HCT116 (cell line): ENCODE data around the gene ERC2. TPM values are rescaled to one million over a fixed set of nuclear protein-coding genes. Genes with fewer than 3 reads are reported as not detected.

Experiments used
- ATAC-seq: fragments of 200-7000 bp; cut with Tn5 transposase; 2 replicates; pipeline ENCODE4 v1.9.1; 2020; ENCODE audit warnings: mild to moderate bottlenecking, moderate library complexity
- BruUV-seq: library from RNA; stranded (reverse); fragments of 400-500 nt; replicated peaks from 2 replicates; lab custom pipeline; 2021; lab: Mats Ljungman, UMichigan
- CTCF ChIA-PET: fragments of 300-600 bp; sonication (Branson Sonifier 250); formaldehyde crosslinking; loops from one replicate; lab custom pipeline; 2021; ENCODE audit warnings: antibody characterized with exemption; lab: Charles Lee
- POLR2A ChIA-PET: fragments of 300-600, 350-600 bp; sonication (Branson Sonifier 250); formaldehyde crosslinking; loops from one replicate; lab custom pipeline; 2021; ENCODE audit warnings: antibody characterized with exemption; lab: Charles Lee
- RAD21 ChIA-PET, 2 experiments: fragments of 300-600 bp; sonication (Branson Sonifier 250); formaldehyde crosslinking; loops; one replicate each; lab custom pipeline; 2023; ENCODE audit warnings: low total read pairs in 2 of 2; ENCODE audit not compliant: uncharacterized antibody in 2 of 2, unreplicated experiment in 2 of 2, low non-redundant PET in 1 of 2; lab: Charles Lee
- DNase-seq: peaks from one replicate; pipeline ENCODE4 v3.0.0-alpha.2; 2010; ENCODE audit warnings: low read depth, low spot score
- H2AFZ ChIP-seq: fragments of 200-600 bp; shearing (Covaris generic), sonication (generic); 2 replicates; pipeline ENCODE4 v1.6.1; 2017; ENCODE audit warnings: low read depth, mixed run types, mixed read lengths, antibody characterized with exemption, low read length; ENCODE audit not compliant: poor library complexity, severe bottlenecking
- H3K27ac ChIP-seq: 2 replicates; pipeline ENCODE4 v1.5.1; 2012; ENCODE audit warnings: low read depth, low read length
- H3K27me3 ChIP-seq: fragments of 200-600 bp; sonication (generic); 2 replicates; pipeline ENCODE4 v1.6.1; 2016; ENCODE audit warnings: mixed run types, low read length, mixed read lengths; ENCODE audit not compliant: insufficient read depth
- H3K36me3 ChIP-seq, 2 experiments: fragments of 200-500 bp in 1 of 2; fragments of 200-600 bp in 1 of 2; sonication (Bioruptor generic) in 1 of 2; sonication (generic) in 1 of 2; 2 replicates each; pipeline versions ENCODE4 v1.5.1 to v1.6.1; 2014 to 2016; ENCODE audit warnings: low read length in 2 of 2, inconsistent platforms in 1 of 2, mixed read lengths in 1 of 2, mixed run types in 1 of 2; ENCODE audit not compliant: insufficient read depth in 2 of 2, control insufficient read depth in 1 of 2
- H3K4me1 ChIP-seq, 2 experiments: fragments of 200-600 bp in 1 of 2; sonication (generic) in 1 of 2; 2 replicates each; pipeline versions ENCODE4 v1.5.1 to v1.6.1; 2012 to 2017; ENCODE audit warnings: low read length in 2 of 2, inconsistent platforms in 1 of 2, mild to moderate bottlenecking in 1 of 2, mixed read lengths in 1 of 2, mixed run types in 1 of 2, moderate library complexity in 1 of 2; ENCODE audit not compliant: insufficient read depth in 2 of 2, control insufficient read depth in 1 of 2
- H3K4me2 ChIP-seq: fragments of 200-600 bp; sonication (generic); 2 replicates; pipeline ENCODE4 v1.6.1; 2017; ENCODE audit warnings: mixed run types, low read length, mixed read lengths
- H3K4me3 ChIP-seq, 2 experiments: fragments of 200-600 bp in 1 of 2; sonication (generic) in 1 of 2; replicated peaks in 1 of 2; 2 replicates each; pipeline ENCODE4 v1.5.1; 2011 to 2016; ENCODE audit warnings: low read length in 2 of 2, control low read depth in 1 of 2, low read depth in 1 of 2, mild to moderate bottlenecking in 1 of 2, mixed read lengths in 1 of 2, mixed run types in 1 of 2
- H3K79me2 ChIP-seq: fragments of 200-600 bp; sonication (generic); 2 replicates; pipeline ENCODE4 v1.6.1; 2017; ENCODE audit warnings: mild to moderate bottlenecking, mixed run types, low read length, moderate library complexity, mixed read lengths; ENCODE audit not compliant: insufficient read depth
- H3K9ac ChIP-seq: fragments of 200-600 bp; sonication (generic); 2 replicates; pipeline ENCODE4 v1.6.1; 2016; ENCODE audit warnings: low read length, mixed read lengths
- H3K9me2 ChIP-seq: fragments of 200-600 bp; sonication (generic), shearing (Covaris generic); 2 replicates; pipeline ENCODE4 v1.6.1; 2017; ENCODE audit warnings: mixed run types, mild to moderate bottlenecking, moderate library complexity; ENCODE audit not compliant: insufficient read depth
- H3K9me3 ChIP-seq, 2 experiments: fragments of 200-500 bp in 1 of 2; fragments of 200-600 bp in 1 of 2; sonication (Bioruptor generic) in 1 of 2; sonication (generic) in 1 of 2; 2 replicates each; pipeline ENCODE4 v1.6.1; 2014 to 2017; ENCODE audit warnings: low read length in 2 of 2, mixed read lengths in 2 of 2, inconsistent platforms in 1 of 2, low read depth in 1 of 2, mild to moderate bottlenecking in 1 of 2, mixed run types in 1 of 2, moderate library complexity in 1 of 2; ENCODE audit not compliant: control insufficient read depth in 1 of 2, insufficient read depth in 1 of 2
- H4K20me1 ChIP-seq: fragments of 200-600 bp; sonication (generic), shearing (Covaris generic); 2 replicates; pipeline ENCODE4 v1.6.1; 2017; ENCODE audit warnings: mixed run types, mild to moderate bottlenecking, moderate library complexity; ENCODE audit not compliant: insufficient read depth
- EGR1 ChIP-seq: IDR thresholded peaks from 2 replicates; pipeline ENCODE4 v1.6.1; 2012; ENCODE audit warnings: low read depth
- ELF1 ChIP-seq: IDR thresholded peaks from 2 replicates; pipeline ENCODE4 v1.6.1; 2012; ENCODE audit warnings: low read depth, borderline replicate concordance
- EZH2 ChIP-seq: fragments of 200-600 bp; sonication (generic); IDR thresholded peaks from 2 replicates; pipeline ENCODE4 v1.6.1; 2017; ENCODE audit warnings: antibody characterized with exemption, mixed run types
- EZH2phosphoT487 ChIP-seq: fragments of 200-600 bp; IDR thresholded peaks from 2 replicates; pipeline ENCODE4 v1.6.1; 2018; ENCODE audit warnings: antibody characterized with exemption, borderline replicate concordance
- FOSL1 ChIP-seq: IDR thresholded peaks from 2 replicates; pipeline ENCODE4 v1.6.1; 2012; ENCODE audit warnings: low read depth
- POLR2A ChIP-seq: IDR thresholded peaks from 2 replicates; pipeline ENCODE4 v1.7.0; 2011; ENCODE audit warnings: borderline replicate concordance; ENCODE audit not compliant: insufficient read depth, insufficient read length; ENCODE audit errors: extremely low read depth
- POLR2AphosphoS5 ChIP-seq: IDR thresholded peaks from 2 replicates; pipeline ENCODE4 v1.6.1; 2011; ENCODE audit warnings: mild to moderate bottlenecking, low read depth, low read length, moderate library complexity
- RAD21 ChIP-seq: IDR thresholded peaks from 2 replicates; pipeline ENCODE4 v1.6.1; 2012; ENCODE audit warnings: low read depth, mild to moderate bottlenecking
- SIN3A ChIP-seq: IDR thresholded peaks from 2 replicates; pipeline ENCODE4 v1.6.1; 2012; ENCODE audit warnings: low read depth
- SRF ChIP-seq: IDR thresholded peaks from 2 replicates; pipeline ENCODE4 v1.6.1; 2012; ENCODE audit warnings: low read depth
- TCF7L2 ChIP-seq: IDR thresholded peaks from 2 replicates; pipeline ENCODE4 v1.7.0; 2011; ENCODE audit warnings: borderline replicate concordance, inconsistent platforms; ENCODE audit not compliant: insufficient read depth, insufficient read length; ENCODE audit errors: extremely low read depth
- YY1 ChIP-seq: IDR thresholded peaks from 2 replicates; pipeline ENCODE4 v1.6.1; 2011; ENCODE audit warnings: low read length, low read depth, moderate library complexity, mild to moderate bottlenecking; ENCODE audit not compliant: insufficient replicate concordance; ENCODE audit errors: extremely low read depth
- ZFX ChIP-seq: fragments of 450-650 bp; IDR thresholded peaks from 2 replicates; pipeline ENCODE4 v1.6.1; 2017
- ZNF274 ChIP-seq: fragments of 200-500 bp; sonication (Bioruptor generic); IDR thresholded peaks from 2 replicates; pipeline ENCODE4 v1.6.1; 2014; ENCODE audit warnings: mild to moderate bottlenecking, low read depth, low read length, inconsistent platforms
- intact Hi-C: fragments of 100-400 bp; cut with micrococcal nuclease; formaldehyde crosslinking; loops from 2 replicates; pipeline ENCODE4 v1.10.0; 2022
- total RNA-seq: library from RNA; stranded (reverse); gene quantifications from one replicate; pipeline ENCODE4 v1.2.1, GENCODE V29; 2021; ENCODE audit not compliant: unreplicated experiment
- TF ChIP-seq, protein P1 (sequence below): IDR thresholded peaks from 2 replicates; pipeline ENCODE4 v1.6.1; 2012
- TF ChIP-seq, protein P2 (sequence below): IDR thresholded peaks from 2 replicates; pipeline ENCODE4 v1.6.1; 2012
- TF ChIP-seq, protein P3 (sequence below): IDR thresholded peaks from 2 replicates; pipeline ENCODE4 v1.6.1; 2011; ENCODE audit warnings: mild to moderate bottlenecking, low read length, moderate library complexity; ENCODE audit not compliant: insufficient replicate concordance; ENCODE audit errors: extremely low read depth

The ERC2 gene
- total RNA-seq, 1 experiment from 2014 or later: not detected

DNA sequence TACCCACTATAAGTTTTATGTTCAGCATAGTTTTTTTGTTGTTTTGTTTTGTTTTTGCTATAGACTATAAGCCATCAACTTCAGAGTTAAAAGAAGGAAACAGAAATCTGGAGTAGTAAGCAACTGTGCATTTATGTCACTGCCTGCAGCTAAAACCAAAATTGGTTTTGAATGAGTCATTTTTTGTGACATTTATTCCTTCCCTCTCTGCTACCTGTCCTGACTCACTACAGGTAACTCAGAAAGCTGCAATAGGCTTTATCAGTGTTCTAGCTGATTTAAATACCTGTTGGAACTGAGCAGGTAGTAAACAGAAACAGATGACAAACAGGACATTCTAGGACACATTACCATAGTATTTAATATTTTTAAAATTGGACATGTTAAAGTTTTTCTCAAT, 587.9 kb downstream of the ERC2 start:
- Histone ChIP-seq H3K4me1 (no peaks in the 10 kb centered on the region), H4K20me1 (no peaks in the 10 kb centered on the region), H3K4me2 (no peak overlapping the region), H3K9ac (no peak overlapping the region), H3K27me3 (no peaks in the 10 kb centered on the region), H3K9me2 (no peaks in the 10 kb centered on the region), H3K36me3 (no peaks in the 10 kb centered on the region), H3K27ac (no peak overlapping the region), H2AFZ (no peak overlapping the region), H3K4me3 (no peak overlapping the region), H3K9me3 (no peaks in the 10 kb centered on the region; a peak in 1 of 4 replicates), H3K79me2 (no peaks in the 10 kb centered on the region)
- ChIA-PET POLR2A (no interaction called here), CTCF (no interaction called here), RAD21 (no interaction called here)
- intact Hi-C loops: no loop called here
- DNase-seq: no peak
- BruUV-seq: no TSS peak
- TF ChIP-seq EGR1 (no peak), EZH2phosphoT487 (no peak)
- TF ChIP-seq, protein P1, sequence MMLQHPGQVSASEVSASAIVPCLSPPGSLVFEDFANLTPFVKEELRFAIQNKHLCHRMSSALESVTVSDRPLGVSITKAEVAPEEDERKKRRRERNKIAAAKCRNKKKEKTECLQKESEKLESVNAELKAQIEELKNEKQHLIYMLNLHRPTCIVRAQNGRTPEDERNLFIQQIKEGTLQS: no peak
- ATAC-seq: no peak

DNA sequence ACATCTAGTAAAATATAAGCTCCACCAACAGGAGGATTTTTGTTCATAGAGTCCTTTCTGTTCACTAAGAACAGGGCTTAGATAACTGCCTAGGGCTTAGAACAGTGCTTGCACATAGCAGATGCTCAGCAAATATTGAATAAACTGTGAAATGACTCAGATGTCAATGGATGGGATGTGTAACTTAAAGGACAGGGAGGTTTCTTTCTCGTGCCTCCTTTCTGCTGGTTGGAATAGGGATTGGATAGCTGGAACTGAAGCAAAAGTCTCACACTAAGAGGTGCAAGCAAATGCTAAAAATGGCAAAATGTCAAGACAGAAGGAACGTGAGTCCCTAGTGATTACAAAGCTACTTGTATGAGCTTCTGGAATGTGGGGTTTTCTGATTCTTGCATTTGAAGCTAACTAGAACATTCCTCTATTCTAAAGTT, 588.4 kb downstream of the ERC2 start:
- BruUV-seq: no TSS peak
- H3K4me3 ChIP-seq: no peak overlapping the region
- no peak overlapping the region for H3K9ac ChIP-seq
- ChIA-PET RAD21 (no interaction called here), CTCF (no interaction called here), POLR2A (no interaction called here)
- intact Hi-C loops: no loop called here
- no peaks in the 10 kb centered on the region for H3K4me1 ChIP-seq
- no peaks in the 10 kb centered on the region for H3K36me3 ChIP-seq
- ATAC-seq (no peak), DNase-seq (no peak)
- no peak overlapping the region for H3K27ac ChIP-seq
- no peaks in the 10 kb centered on the region for H3K79me2 ChIP-seq
- H2AFZ ChIP-seq: no peak overlapping the region
- no peaks in the 10 kb centered on the region for H3K9me2 ChIP-seq
- H3K27me3 ChIP-seq: no peaks in the 10 kb centered on the region
- no peaks in the 10 kb centered on the region; a peak in 1 of 4 replicates for H3K9me3 ChIP-seq
- H4K20me1 ChIP-seq: no peaks in the 10 kb centered on the region
- H3K4me2 ChIP-seq: no peak overlapping the region
- TF ChIP-seq RAD21 (no peak), SIN3A (no peak), POLR2A (no peak), FOSL1 (no peak), POLR2AphosphoS5 (no peak), TCF7L2 (no peak), YY1 (no peak), ELF1 (no peak), SRF (no peak), EGR1 (no peak), EZH2 (no peak), ZFX (no peak), ZNF274 (no peak)
- TF ChIP-seq, protein P2, sequence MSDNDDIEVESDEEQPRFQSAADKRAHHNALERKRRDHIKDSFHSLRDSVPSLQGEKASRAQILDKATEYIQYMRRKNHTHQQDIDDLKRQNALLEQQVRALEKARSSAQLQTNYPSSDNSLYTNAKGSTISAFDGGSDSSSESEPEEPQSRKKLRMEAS: no peak
- TF ChIP-seq, protein P1: no peak
- TF ChIP-seq, protein P3, sequence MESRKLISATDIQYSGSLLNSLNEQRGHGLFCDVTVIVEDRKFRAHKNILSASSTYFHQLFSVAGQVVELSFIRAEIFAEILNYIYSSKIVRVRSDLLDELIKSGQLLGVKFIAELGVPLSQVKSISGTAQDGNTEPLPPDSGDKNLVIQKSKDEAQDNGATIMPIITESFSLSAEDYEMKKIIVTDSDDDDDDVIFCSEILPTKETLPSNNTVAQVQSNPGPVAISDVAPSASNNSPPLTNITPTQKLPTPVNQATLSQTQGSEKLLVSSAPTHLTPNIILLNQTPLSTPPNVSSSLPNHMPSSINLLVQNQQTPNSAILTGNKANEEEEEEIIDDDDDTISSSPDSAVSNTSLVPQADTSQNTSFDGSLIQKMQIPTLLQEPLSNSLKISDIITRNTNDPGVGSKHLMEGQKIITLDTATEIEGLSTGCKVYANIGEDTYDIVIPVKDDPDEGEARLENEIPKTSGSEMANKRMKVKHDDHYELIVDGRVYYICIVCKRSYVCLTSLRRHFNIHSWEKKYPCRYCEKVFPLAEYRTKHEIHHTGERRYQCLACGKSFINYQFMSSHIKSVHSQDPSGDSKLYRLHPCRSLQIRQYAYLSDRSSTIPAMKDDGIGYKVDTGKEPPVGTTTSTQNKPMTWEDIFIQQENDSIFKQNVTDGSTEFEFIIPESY: no peak
